Central memory CD8-positive, alpha-beta T cell (primary cell): ENCODE data around the gene DNAJC24.

ENCODE experiments used
- ATAC-seq: fragments of 150-1000 bp; cut with Tn5 transposase; replicated peaks from 2 replicates; pipeline ENCODE4 v1.10.0; 2022; ENCODE audit warnings: mild to moderate bottlenecking, moderate FRiP score, moderate number of reproducible peaks; ENCODE audit not compliant: poor library complexity, severe bottlenecking; ENCODE audit errors: extremely low read depth
- DNase-seq, 2 donors: peaks; one replicate each; pipeline ENCODE4 v3.0.0; 2021; ENCODE audit warnings: low spot score in 2 of 2
- H3K27ac Mint-ChIP-seq: one replicate; pipeline ENCODE4 v1.8.0; 2022; ENCODE audit warnings: low read depth, mild to moderate bottlenecking, moderate library complexity, mixed read lengths
- H3K27me3 Mint-ChIP-seq: one replicate; pipeline ENCODE4 v1.8.0; 2022; ENCODE audit warnings: mixed read lengths
- H3K36me3 Mint-ChIP-seq: one replicate; pipeline ENCODE4 v1.8.0; 2022; ENCODE audit warnings: mild to moderate bottlenecking, moderate library complexity, mixed read lengths; ENCODE audit not compliant: insufficient read depth
- H3K4me1 Mint-ChIP-seq: one replicate; pipeline ENCODE4 v1.8.0; 2022; ENCODE audit warnings: mixed read lengths
- H3K4me3 Mint-ChIP-seq: one replicate; pipeline ENCODE4 v1.8.0; 2022; ENCODE audit warnings: mild to moderate bottlenecking, moderate library complexity, mixed read lengths
- H3K9me3 Mint-ChIP-seq: one replicate; pipeline ENCODE4 v1.8.0; 2022; ENCODE audit warnings: mixed read lengths

The DNAJC24 gene

GRCh38 chr11:31361743-31362142 is 7.9 kb upstream of the DNAJC24 start:
- ATAC-seq (no peak), DNase-seq (no peak)
- no peaks in the 10 kb centered on the region for H3K36me3 Mint-ChIP-seq
- H3K27me3 Mint-ChIP-seq, result peaks cover 20% of the 10 kb centered on the region
- no peak overlapping the region for H3K4me3 Mint-ChIP-seq
- H3K9me3 Mint-ChIP-seq, result no peaks in the 10 kb centered on the region
- H3K4me1 Mint-ChIP-seq, result peaks cover 5% of the 10 kb centered on the region
- H3K27ac Mint-ChIP-seq, result no peak overlapping the region

- H3K36me3 Mint-ChIP-seq, result peaks cover 6% of the 10 kb centered on the region
- H3K4me3 Mint-ChIP-seq, result no peak overlapping the region
- DNase-seq, result no peak
- peaks cover 40% of the 10 kb centered on the region for H3K4me1 Mint-ChIP-seq
- no peak overlapping the region for H3K27ac Mint-ChIP-seq
- ATAC-seq, result no peak
- H3K27me3 Mint-ChIP-seq, result peaks cover 20% of the 10 kb centered on the region
- H3K9me3 Mint-ChIP-seq, result no peaks in the 10 kb centered on the region
Observed at GRCh38 chr11:31366795-31367194, 2.9 kb upstream of the DNAJC24 start.

GRCh38 chr11:31375879-31376278 is 6.2 kb downstream of the DNAJC24 start:
- Mint-ChIP-seq H3K27ac (no peak overlapping the region), H3K36me3 (peaks cover 8% of the 10 kb centered on the region), H3K27me3 (no peaks in the 10 kb centered on the region), H3K9me3 (no peaks in the 10 kb centered on the region), H3K4me1 (peaks cover 42% of the 10 kb centered on the region), H3K4me3 (no peak overlapping the region)
- ATAC-seq (no peak), DNase-seq (no peak)

GRCh38 chr11:31383116-31383515 is 13.5 kb downstream of the DNAJC24 start:
- ATAC-seq (no peak), DNase-seq (no peak)
- H3K9me3 Mint-ChIP-seq, result no peaks in the 10 kb centered on the region
- no peak overlapping the region for H3K4me3 Mint-ChIP-seq
- peaks cover 1% of the 10 kb centered on the region for H3K36me3 Mint-ChIP-seq
- H3K4me1 Mint-ChIP-seq, result peaks cover 32% of the 10 kb centered on the region
- H3K27ac Mint-ChIP-seq, result no peak overlapping the region
- no peaks in the 10 kb centered on the region for H3K27me3 Mint-ChIP-seq

GRCh38 chr11:31387379-31387778 is 17.7 kb downstream of the DNAJC24 start:
- Mint-ChIP-seq H3K4me3 (no peak overlapping the region), H3K9me3 (no peaks in the 10 kb centered on the region), H3K4me1 (peaks cover 31% of the 10 kb centered on the region), H3K27ac (peak overlapping the region; percentile 12), H3K27me3 (no peaks in the 10 kb centered on the region), H3K36me3 (no peaks in the 10 kb centered on the region)
- no peak for DNase-seq
- ATAC-seq, result no peak

GRCh38 chr11:31397239-31397834 is 27.7 kb downstream of the DNAJC24 start:
- no peaks in the 10 kb centered on the region for H3K9me3 Mint-ChIP-seq
- no peaks in the 10 kb centered on the region for H3K4me1 Mint-ChIP-seq
- H3K27ac Mint-ChIP-seq, result no peak overlapping the region
- H3K4me3 Mint-ChIP-seq, result no peak overlapping the region
- no peaks in the 10 kb centered on the region for H3K27me3 Mint-ChIP-seq
- DNase-seq (no peak), ATAC-seq (no peak)
- peaks cover 3% of the 10 kb centered on the region for H3K36me3 Mint-ChIP-seq

- Mint-ChIP-seq H3K27me3 (no peaks in the 10 kb centered on the region), H3K27ac (no peak overlapping the region), H3K36me3 (peaks cover 9% of the 10 kb centered on the region), H3K4me1 (no peaks in the 10 kb centered on the region), H3K9me3 (no peaks in the 10 kb centered on the region), H3K4me3 (no peak overlapping the region)
- DNase-seq (no peak), ATAC-seq (no peak)
Observed at GRCh38 chr11:31404614-31405013, 35.0 kb downstream of the DNAJC24 start.

- no peaks in the 10 kb centered on the region for H3K4me1 Mint-ChIP-seq
- no peaks in the 10 kb centered on the region for H3K9me3 Mint-ChIP-seq
- DNase-seq (no peak), ATAC-seq (no peak)
- H3K4me3 Mint-ChIP-seq, result no peak overlapping the region
- H3K27me3 Mint-ChIP-seq, result no peaks in the 10 kb centered on the region
- no peak overlapping the region for H3K27ac Mint-ChIP-seq
- peaks cover 6% of the 10 kb centered on the region for H3K36me3 Mint-ChIP-seq
Observed at GRCh38 chr11:31408201-31408600, 38.5 kb downstream of the DNAJC24 start.

GRCh38 chr11:31412946-31413345 is 43.3 kb downstream of the DNAJC24 start:
- no peak overlapping the region for H3K27ac Mint-ChIP-seq
- no peaks in the 10 kb centered on the region for H3K27me3 Mint-ChIP-seq
- H3K9me3 Mint-ChIP-seq, result no peaks in the 10 kb centered on the region
- peaks cover 2% of the 10 kb centered on the region for H3K36me3 Mint-ChIP-seq
- H3K4me1 Mint-ChIP-seq, result no peaks in the 10 kb centered on the region
- no peak overlapping the region for H3K4me3 Mint-ChIP-seq
- DNase-seq, result no peak
- ATAC-seq, result no peak

- DNase-seq, result no peak
- ATAC-seq, result no peak
- Mint-ChIP-seq H3K27me3 (no peaks in the 10 kb centered on the region), H3K9me3 (no peaks in the 10 kb centered on the region), H3K4me1 (no peaks in the 10 kb centered on the region), H3K4me3 (no peak overlapping the region), H3K36me3 (no peaks in the 10 kb centered on the region), H3K27ac (no peak overlapping the region)
Observed at GRCh38 chr11:31414338-31414737, 44.7 kb downstream of the DNAJC24 start.

- no peaks in the 10 kb centered on the region for H3K9me3 Mint-ChIP-seq
- H3K4me3 Mint-ChIP-seq, result no peak overlapping the region
- no peak overlapping the region for H3K27ac Mint-ChIP-seq
- no peak for ATAC-seq
- no peaks in the 10 kb centered on the region for H3K27me3 Mint-ChIP-seq
- H3K4me1 Mint-ChIP-seq, result no peaks in the 10 kb centered on the region
- no peak for DNase-seq
- H3K36me3 Mint-ChIP-seq, result no peaks in the 10 kb centered on the region
Observed at GRCh38 chr11:31415435-31415834, 45.8 kb downstream of the DNAJC24 start.

GRCh38 chr11:31417357-31417756 is 47.7 kb downstream of the DNAJC24 start:
- no peaks in the 10 kb centered on the region for H3K27me3 Mint-ChIP-seq
- ATAC-seq, result no peak
- DNase-seq, result no peak
- no peak overlapping the region for H3K27ac Mint-ChIP-seq
- no peaks in the 10 kb centered on the region for H3K4me1 Mint-ChIP-seq
- H3K4me3 Mint-ChIP-seq, result no peak overlapping the region
- H3K36me3 Mint-ChIP-seq, result no peaks in the 10 kb centered on the region
- H3K9me3 Mint-ChIP-seq, result no peaks in the 10 kb centered on the region

GRCh38 chr11:31417816-31418215 is 48.2 kb downstream of the DNAJC24 start:
- Mint-ChIP-seq H3K4me3 (no peak overlapping the region), H3K36me3 (no peaks in the 10 kb centered on the region), H3K27me3 (no peaks in the 10 kb centered on the region), H3K4me1 (no peaks in the 10 kb centered on the region), H3K9me3 (no peaks in the 10 kb centered on the region), H3K27ac (no peak overlapping the region)
- ATAC-seq, result no peak
- no peak for DNase-seq

- no peaks in the 10 kb centered on the region for H3K9me3 Mint-ChIP-seq
- no peaks in the 10 kb centered on the region for H3K36me3 Mint-ChIP-seq
- ATAC-seq (no peak), DNase-seq (no peak)
- no peak overlapping the region for H3K27ac Mint-ChIP-seq
- no peak overlapping the region for H3K4me3 Mint-ChIP-seq
- no peaks in the 10 kb centered on the region for H3K27me3 Mint-ChIP-seq
- H3K4me1 Mint-ChIP-seq, result no peaks in the 10 kb centered on the region
Observed at GRCh38 chr11:31419138-31419537, 49.5 kb downstream of the DNAJC24 start.
